Measurements from ENCODE around the gene DPP9. TPM values are rescaled to one million over a fixed set of nuclear protein-coding genes. Genes with fewer than 3 reads are reported as not detected.

The DPP9 gene
- total and polyA plus RNA-seq, 2 of the 13 experiments (the other 11 are each of a cell fraction or from before 2014, with no cell fraction given): 8.4 to 25.8 TPM

GRCh38 chr19:4638828-4639530, 84.7 kb downstream of the DPP9 start, which contains the start of gene TNFAIP8L1 (continued):
- TF ChIP-seq TFE3 (CRISPR knock-in tag; IDR thresholded peaks at IDR 0.05): 0 out of 2 replicates have a peak, but pooled peaks have one; percentile 35
- TF ChIP-seq ZBTB33 (CRISPR knock-in tag; IDR thresholded peaks at IDR 0.05): peak; percentile 37; the same call in 1 of the 2 replicates
- TF ChIP-seq TFDP2 (CRISPR knock-in tag; IDR thresholded peaks at IDR 0.05): peak; percentile 21; the same call in 1 of the 2 replicates
- TF ChIP-seq MNT (IDR thresholded peaks at IDR 0.05): peak; percentile 57; the same call in 1 of the 2 replicates
- TF ChIP-seq SOX13 (IDR thresholded peaks at IDR 0.05): no peak
- TF ChIP-seq SOX13 (CRISPR knock-in tag; conservative IDR thresholded peaks at IDR 0.05 in 1 of 2, IDR thresholded peaks at IDR 0.05 in 1 of 2): 0 out of 4 replicates have a peak, but pooled peaks of 1 of the 2 experiments have one; percentile 5
- TF ChIP-seq CBX2 (IDR thresholded peaks at IDR 0.05; ENCODE audit: low read depth, low read length): no peak
- TF ChIP-seq CBX2 (CRISPR knock-in tag; IDR thresholded peaks at IDR 0.05; ENCODE audit: low read depth): no peak
- TF ChIP-seq NR2F6 (IDR thresholded peaks at IDR 0.05): no peak
- 0 out of 2 replicates have a peak, but pooled peaks have one; percentile 19 for TF ChIP-seq NR2F6 (CRISPR knock-in tag; IDR thresholded peaks at IDR 0.05)
- TF ChIP-seq NR2F2 (IDR thresholded peaks at IDR 0.05; ENCODE audit: borderline replicate concordance, low read depth): no peak
- TF ChIP-seq MTERF4 (CRISPR knock-in tag; IDR thresholded peaks at IDR 0.05): no peak
- TF ChIP-seq FIP1L1 (IDR thresholded peaks at IDR 0.05; ENCODE audit: borderline replicate concordance, insufficient read depth, low read depth, low read length): no peak
- 0 out of 2 replicates have a peak, but pooled peaks have one; percentile 19 for TF ChIP-seq SOX5 (CRISPR knock-in tag; IDR thresholded peaks at IDR 0.05; ENCODE audit: borderline replicate concordance)
- TF ChIP-seq ZSCAN12 (CRISPR knock-in tag; IDR thresholded peaks at IDR 0.05): no peak
- no peak for TF ChIP-seq ATF7 (IDR thresholded peaks at IDR 0.05)
- no peak for TF ChIP-seq ATF7 (CRISPR knock-in tag; IDR thresholded peaks at IDR 0.05)
- no peak for TF ChIP-seq NR2F1 (CRISPR knock-in tag; IDR thresholded peaks at IDR 0.05)
- TF ChIP-seq CREB1 (IDR thresholded peaks at IDR 0.05): no peak
- 0 out of 2 replicates have a peak, but pooled peaks have one; percentile 34 for TF ChIP-seq CREB1 (CRISPR knock-in tag; IDR thresholded peaks at IDR 0.05)
